Astrocyte of the spinal cord (primary cell): ENCODE measurements around the gene SAMD14.

ENCODE experiments used
- DNase-seq: peaks from one replicate; pipeline ENCODE4 v3.0.0; 2011; ENCODE audit warnings: low read depth, low spot score
- H3K4me3 ChIP-seq: 2 replicates; pipeline ENCODE4 v1.5.1; 2011; ENCODE audit warnings: low read depth, mild to moderate bottlenecking, low read length, moderate library complexity
- in situ Hi-C: cut with HindIII; loops from 2 replicates; pipeline ENCODE4 v1.10.0; 2017; ENCODE audit warnings: low sequenced_read_pairs
- TF ChIP-seq, protein P1 (sequence below): IDR thresholded peaks from 2 replicates; pipeline ENCODE4 v1.5.1; 2012; ENCODE audit warnings: low read depth, mild to moderate bottlenecking, low read length, inconsistent platforms

The SAMD14 gene

DNA sequence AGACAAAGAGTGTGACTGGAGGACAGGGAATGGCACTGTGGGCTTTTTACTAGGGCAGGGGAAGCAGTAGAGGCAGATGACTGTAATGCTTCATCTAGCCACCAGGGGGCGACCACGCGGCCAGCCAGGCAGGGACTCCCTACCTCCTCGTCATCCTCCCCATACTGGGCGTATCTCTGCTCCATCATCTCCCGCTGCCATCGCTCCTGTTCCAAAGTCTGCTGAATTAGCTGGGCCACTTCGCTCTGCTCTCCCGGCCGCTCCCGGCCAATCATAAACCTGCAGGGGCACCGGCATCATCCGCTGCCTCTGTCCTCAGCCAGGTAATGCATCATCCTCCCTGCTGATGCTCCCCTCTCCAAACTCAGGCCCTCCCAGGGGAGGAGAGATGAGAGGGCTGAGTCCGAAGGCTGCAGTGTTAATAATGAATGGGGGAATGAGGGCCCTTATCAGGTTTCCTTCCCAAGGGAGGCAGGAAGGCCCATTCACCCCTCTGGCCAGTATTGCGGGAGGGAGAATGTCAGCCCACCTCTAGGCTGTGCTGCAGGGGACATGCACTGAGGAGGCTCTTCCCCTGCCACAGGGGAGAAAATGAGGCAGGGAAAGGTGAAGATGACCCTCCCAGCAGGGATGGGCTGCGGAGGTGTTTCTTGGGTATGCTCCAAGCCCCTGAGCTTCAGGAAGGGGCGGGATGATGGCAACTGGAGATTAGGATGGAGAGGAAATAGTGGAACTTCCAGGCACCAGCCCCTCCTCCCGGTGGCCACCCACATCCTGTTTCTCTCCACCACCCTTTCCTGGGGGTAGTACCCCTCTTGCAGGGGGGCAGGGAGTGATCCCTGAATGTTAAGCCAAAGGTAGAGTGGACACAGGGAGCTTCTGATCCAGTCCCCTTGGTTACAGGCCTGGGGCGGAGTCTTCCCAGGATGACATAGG, 10.3 kb upstream of the SAMD14 start:
- no peak overlapping the region for H3K4me3 ChIP-seq
- TF ChIP-seq, protein P1, sequence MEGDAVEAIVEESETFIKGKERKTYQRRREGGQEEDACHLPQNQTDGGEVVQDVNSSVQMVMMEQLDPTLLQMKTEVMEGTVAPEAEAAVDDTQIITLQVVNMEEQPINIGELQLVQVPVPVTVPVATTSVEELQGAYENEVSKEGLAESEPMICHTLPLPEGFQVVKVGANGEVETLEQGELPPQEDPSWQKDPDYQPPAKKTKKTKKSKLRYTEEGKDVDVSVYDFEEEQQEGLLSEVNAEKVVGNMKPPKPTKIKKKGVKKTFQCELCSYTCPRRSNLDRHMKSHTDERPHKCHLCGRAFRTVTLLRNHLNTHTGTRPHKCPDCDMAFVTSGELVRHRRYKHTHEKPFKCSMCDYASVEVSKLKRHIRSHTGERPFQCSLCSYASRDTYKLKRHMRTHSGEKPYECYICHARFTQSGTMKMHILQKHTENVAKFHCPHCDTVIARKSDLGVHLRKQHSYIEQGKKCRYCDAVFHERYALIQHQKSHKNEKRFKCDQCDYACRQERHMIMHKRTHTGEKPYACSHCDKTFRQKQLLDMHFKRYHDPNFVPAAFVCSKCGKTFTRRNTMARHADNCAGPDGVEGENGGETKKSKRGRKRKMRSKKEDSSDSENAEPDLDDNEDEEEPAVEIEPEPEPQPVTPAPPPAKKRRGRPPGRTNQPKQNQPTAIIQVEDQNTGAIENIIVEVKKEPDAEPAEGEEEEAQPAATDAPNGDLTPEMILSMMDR = peak; percentile 88
- in situ Hi-C loops = no loop called here
- DNase-seq = peak; percentile 69

- H3K4me3 ChIP-seq = no peak overlapping the region
- DNase-seq = no peak
- in situ Hi-C loops = no loop called here
- TF ChIP-seq, protein P1 = no peak
Measured at GRCh38 chr17:50139185-50139783, 9.3 kb upstream of the SAMD14 start.

DNA sequence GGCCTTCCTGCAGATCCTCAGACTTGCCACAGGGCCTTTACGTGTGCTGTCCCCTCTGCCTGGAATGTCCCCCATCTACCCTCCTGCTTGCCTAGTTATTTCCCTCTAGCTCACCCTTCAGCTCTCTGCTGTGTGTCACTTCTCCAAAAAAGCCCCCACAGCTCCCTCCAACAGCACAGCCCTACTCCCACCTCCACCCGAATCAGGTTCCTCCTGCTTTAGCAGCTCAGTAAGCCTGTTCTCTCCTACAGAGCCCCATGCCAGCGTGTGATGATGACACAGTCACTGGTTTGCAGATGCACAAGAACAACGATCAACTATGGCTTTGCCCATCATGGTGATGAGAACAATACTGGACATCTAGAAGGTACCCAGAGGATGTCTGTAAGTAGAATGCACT, 7.1 kb upstream of the SAMD14 start:
- no peak overlapping the region for H3K4me3 ChIP-seq
- TF ChIP-seq, protein P1 = no peak
- no peak for DNase-seq
- in situ Hi-C loops = no loop called here

- H3K4me3 ChIP-seq = no peak overlapping the region
- in situ Hi-C loops = no loop called here
- TF ChIP-seq, protein P1 = no peak
Measured at GRCh38 chr17:50136096-50136687, 6.2 kb upstream of the SAMD14 start.

GRCh38 chr17:50135316-50136095, 5.5 kb upstream of the SAMD14 start:
- DNase-seq = no peak
- TF ChIP-seq, protein P1 = no peak
- no peak overlapping the region for H3K4me3 ChIP-seq
- in situ Hi-C loops = no loop called here

More at GRCh38 chr17:50136096-50136687, 6.2 kb upstream of the SAMD14 start:
- DNase-seq = no peak
